H1 (cell line): ENCODE data around the gene GALNT18. TPM values are rescaled to one million over a fixed set of nuclear protein-coding genes. Genes with fewer than 3 reads are reported as not detected.

Experiments
- CHD2 ChIP-seq: IDR thresholded peaks from 2 replicates; pipeline ENCODE4 v1.6.1; 2012; ENCODE audit warnings: low read length, improper control_type of control experiment
- RBBP5 ChIP-seq: IDR thresholded peaks from 2 replicates; pipeline ENCODE4 v1.7.1; 2012; ENCODE audit warnings: low read depth, mild to moderate bottlenecking, inconsistent platforms, low read length, moderate library complexity, borderline replicate concordance
- RXRA ChIP-seq: IDR thresholded peaks from 2 replicates; pipeline ENCODE4 v1.6.1; 2011; ENCODE audit warnings: low read depth, mild to moderate bottlenecking, low read length, moderate library complexity; ENCODE audit not compliant: insufficient read depth
- polyA plus RNA-seq, 7 experiments: library from polyadenylated mRNA; depleted of rRNA in 3 of 7; stranded (reverse) in 5 of 7; unstranded in 2 of 7; fragments of >200 nt in 5 of 7; fragments of 200-250 nt in 2 of 7; gene quantifications; 1 replicate in 5 of 7; 2 replicates in 1 of 7; 4 replicates in 1 of 7; pipeline versions ENCODE4 v1.2.1 to v1.2.3, GENCODE V29; 2011 to 2013; ENCODE audit warnings: missing spikeins in 2 of 7, mixed read lengths in 2 of 7
- total RNA-seq: library from RNA; stranded (reverse); fragmentation: NEBNext Ultra II Directional; extraction: Animal tissue kit (Norgen Biotek cat#: 25700); gene quantifications from 2 replicates; pipeline ENCODE4 v1.2.1, GENCODE V29; 2021

GALNT18 gene
- total and polyA plus RNA-seq, 2 of the 8 experiments (the other 6 are each of a cell fraction or from before 2014, with no cell fraction given): 6.0 to 9.4 TPM

DNA sequence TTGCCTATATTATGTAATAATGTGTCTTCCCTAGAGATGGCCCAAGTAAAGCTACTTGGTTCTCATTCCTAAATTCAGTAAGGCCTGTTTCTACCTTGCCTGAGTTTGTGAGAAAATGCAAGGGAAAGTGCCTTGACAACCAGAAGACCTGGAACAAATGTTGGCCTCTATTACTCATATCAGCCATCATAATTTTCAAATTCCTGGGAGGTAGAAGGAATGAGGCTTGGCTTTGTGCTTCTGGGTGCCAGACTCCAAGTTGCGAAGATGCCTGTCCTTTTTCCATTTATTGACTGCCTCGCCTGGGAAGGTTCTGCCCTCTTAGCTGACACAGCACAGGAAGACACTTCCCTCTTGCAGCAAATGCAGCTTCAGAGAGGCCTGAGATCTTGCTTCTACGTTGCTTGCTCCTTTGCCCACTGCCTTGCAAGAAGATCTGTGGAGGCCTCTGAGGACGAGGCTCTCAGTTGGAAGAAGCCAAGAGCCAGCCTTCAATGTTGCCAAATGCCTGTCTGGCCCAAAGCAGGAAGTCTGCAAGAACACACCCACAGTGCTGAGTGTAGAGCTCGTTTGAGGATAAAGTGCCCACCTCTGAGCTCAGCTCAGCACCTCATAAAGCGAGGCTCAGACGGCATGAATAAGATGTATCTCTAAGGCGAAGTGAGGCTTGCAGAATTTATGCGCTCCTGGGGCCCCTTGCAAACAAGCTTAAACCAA is 120.1 kb downstream of the GALNT18 start (continued):
- TF ChIP-seq RXRA (no peak), CHD2 (no peak), RBBP5 (no peak)
